SHP77 treated with DMSO at 0.1 percent for 48 hours (cell line): ENCODE measurements around the gene OR10A7.
"Not testable (repeated sequence)": the region's sequence is repeated elsewhere in the genome, so short reads cannot be mapped to it uniquely, and the experiment has no call there.

ENCODE experiments used
- DNase-seq: peaks from one replicate; lab custom pipeline; 2025; lab: John Stamatoyannopoulos, UW

Gene OR10A7

GRCh38 chr12:55220725-55221124, at the start of gene OR10A7:
Gene OR10A7 (plus strand): TSS chr12:55221025. CDS start chr12:55221025, 0 bp downstream.
- no peak for DNase-seq

DNA sequence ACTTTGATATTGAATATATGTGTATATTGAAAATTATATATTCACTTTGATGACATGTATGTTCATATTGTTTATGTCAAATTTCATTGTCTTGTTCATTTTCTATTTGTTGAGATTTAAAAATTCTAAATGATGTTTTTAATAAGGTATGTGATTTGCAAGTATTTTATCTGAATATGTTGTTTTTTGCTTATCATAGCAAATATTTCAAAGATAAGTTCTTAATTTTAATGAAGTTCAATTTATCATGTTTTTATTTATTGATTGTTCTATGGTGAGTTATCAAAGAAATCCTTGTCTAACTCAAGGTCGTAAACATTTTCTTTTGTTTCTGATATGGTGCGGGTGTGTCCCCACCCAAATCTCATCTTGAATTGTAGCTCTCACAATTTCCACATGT, 49.4 kb upstream of the OR10A7 start:
- no peak for DNase-seq

DNA sequence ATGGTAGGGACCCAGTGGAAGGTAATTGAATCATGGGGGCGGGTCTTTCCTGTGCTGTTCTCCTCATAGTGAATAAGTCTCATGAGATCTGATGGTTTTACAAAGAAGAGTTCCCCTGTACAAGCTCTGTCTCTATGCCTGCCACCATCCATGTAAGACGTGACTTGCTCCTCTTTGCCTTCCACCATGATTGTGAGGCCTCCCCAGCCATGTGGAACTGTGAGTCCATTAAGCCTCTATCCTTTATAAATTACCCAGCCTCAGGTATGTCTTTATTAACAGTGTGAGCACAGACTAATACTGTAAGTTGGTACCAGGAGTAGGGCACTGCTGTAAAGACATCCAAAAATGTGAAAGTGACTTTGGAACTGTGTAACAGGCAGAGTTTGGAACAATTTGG, 49.0 kb upstream of the OR10A7 start:
- DNase-seq: not testable (repeated sequence)

- no peak for DNase-seq
Measured at GRCh38 chr12:55172686-55173085, 48.1 kb upstream of the OR10A7 start.

DNA sequence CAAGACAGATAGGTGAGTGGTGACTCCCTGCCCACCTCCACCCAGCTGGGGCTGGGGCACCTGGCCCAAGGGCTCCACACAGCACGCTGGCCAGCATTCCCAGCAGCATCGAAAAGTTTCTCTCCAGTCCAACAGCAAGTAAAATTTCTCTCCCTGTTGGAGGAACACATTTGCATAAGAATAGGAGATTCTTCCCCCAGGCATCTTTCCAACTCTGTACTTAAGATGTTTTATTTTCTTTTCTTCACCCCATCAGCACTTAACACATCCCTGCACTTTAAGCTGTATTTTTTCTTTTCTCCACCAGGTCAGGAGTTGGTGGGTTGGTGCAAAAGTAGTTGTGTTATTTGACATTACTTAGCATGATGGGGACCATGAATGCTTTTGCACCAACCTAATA, 47.4 kb upstream of the OR10A7 start:
- no peak for DNase-seq

- no peak for DNase-seq
Measured at GRCh38 chr12:55188573-55188972, 32.3 kb upstream of the OR10A7 start.

DNA sequence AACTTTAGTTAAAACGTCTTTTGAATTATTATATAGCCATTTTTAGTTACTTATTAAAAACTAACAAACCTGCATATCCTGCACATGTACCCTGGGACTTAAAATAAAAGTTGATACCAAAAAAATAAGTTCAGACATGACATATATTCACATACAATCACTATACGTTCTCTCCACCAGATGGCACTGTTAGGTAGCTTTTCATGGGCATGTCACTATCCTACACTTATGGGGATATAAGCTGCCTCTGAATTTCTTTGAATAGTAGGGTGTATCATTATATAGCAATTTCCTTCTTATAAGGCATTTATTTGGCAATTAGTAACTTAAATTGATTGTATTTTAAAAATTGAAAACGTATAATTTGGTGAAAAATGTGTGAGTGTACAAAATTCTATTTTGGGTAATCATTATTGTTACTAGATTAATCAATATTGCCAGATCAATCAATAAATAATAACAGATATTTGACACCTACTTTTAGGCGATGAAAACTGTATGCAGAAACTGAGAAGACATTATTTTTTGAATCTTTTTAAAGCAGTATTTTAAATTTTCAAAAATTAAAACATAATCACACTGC, 31.8 kb upstream of the OR10A7 start:
- DNase-seq: peak; percentile 64

DNA sequence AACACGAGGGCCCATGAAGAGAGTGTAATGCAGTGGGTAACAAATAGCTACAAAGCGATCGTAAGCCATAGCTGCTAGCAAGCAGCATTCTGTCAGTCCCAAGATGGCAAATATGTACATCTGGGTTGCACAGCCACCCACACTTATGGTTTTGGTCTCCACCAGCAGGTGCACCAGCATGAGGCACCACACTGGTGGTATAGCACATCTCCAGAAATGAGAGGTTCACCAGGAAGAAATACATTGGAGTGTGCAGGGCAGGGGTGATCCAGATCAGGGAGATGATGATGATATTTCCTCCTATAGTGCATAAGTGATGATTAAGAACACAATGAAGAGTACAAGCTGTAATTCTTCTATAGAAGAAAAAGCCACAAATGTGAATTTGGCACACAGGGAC, 26.4 kb upstream of the OR10A7 start:
- no peak for DNase-seq

DNA sequence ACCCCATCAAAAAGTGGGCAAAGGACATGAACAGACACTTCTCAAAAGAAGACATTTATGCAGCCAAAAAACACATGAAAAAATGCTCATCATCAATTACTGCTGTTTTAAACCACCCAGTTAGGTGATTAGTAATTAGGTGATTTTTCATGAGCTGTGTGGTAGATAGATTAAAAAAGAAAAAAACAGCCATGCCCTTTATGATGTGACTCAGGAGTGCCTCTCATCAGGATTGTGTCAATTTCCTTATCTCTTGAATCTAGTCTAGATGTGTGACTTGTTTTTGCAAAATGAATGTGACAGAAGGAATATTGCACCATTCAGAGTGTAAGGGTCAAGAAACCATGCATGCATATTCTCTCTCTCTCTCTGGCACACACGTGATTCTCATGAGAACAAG, 5.7 kb downstream of the OR10A7 start:
- DNase-seq: no peak

- no peak for DNase-seq
Measured at GRCh38 chr12:55227643-55228042, 6.8 kb downstream of the OR10A7 start.

DNA sequence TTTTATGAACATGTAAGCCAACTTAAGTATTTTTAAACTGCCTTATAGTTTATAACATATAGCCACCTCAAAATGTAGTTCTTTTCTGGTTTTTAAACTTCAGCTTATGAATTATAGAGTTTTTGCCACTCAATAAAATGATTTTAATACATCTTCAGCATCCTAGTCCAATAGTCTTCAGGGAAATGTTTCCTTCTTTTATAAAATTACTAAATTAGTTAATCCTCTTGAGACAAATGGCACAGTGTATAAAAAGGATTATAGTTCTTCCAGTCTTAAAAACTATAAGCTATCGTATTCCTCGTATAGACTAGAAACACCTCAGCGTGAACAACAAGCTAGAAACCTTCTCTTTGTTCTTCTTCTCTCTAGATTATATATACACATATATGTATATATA, 23.5 kb downstream of the OR10A7 start, which contains the start of gene OR6C74:
OR6C74 (plus strand) TSS at position 301 of the 400 bp plus-strand sequence. CDS start 2,679 bp downstream, outside the sequence.
- DNase-seq: no peak

DNA sequence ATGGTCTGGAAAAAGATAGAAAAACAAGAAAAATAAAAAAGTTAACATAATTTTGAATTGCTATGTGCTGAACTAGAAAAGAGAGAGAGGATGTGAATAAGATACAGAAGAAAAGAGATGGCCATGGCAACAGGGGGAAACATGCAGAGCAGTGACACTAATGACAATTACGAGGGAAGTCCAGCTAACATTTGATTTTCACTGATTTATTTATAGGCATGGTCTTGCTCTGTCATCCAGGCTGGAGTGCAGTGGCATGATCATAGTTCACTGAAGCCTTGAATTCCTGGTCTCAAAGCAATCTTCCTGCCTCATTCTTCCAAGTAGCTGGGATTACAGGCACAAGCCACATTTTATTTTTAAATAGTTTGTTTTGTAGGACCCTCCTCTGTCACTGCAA, 25.3 kb downstream of the OR10A7 start:
- DNase-seq: no peak

GRCh38 chr12:55250944-55251343, 30.1 kb downstream of the OR10A7 start:
- no peak for DNase-seq

DNA sequence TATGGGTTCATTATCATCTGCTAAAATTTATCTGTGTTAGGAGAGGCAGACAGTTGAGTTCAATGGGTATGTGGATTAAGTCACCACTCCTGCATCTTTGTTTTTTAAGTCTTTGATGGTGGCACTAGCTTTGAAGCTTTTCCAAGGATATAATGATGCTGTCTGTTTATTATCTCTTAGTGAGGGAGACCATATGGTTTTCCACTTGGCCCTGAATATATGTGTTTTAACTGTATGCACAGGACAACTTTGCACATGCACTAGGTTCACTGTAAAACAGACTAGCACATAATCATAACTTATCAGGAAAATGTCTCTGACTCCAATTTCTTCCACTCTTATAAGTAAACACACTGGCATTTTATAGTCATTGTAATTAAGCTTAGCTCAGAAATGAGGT, 32.5 kb downstream of the OR10A7 start:
- no peak for DNase-seq

DNA sequence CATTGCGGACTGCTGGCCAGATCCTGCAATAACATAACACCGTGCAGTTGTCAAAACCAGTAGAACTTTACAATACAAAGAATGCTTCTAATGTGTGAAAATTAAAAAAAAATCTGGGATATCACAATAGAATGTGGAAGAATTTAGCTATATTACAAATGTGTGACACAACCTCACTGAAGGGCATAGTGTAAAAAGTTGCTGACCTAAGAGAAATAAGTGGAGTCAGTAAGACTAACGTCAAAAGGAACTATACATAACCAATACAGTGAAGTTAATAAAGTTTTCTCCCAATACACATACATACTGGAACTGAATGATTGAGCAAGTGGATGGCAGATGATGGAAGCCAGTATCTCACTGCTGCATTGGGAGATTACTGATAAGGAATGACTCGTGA, 36.0 kb downstream of the OR10A7 start:
- no peak for DNase-seq

DNA sequence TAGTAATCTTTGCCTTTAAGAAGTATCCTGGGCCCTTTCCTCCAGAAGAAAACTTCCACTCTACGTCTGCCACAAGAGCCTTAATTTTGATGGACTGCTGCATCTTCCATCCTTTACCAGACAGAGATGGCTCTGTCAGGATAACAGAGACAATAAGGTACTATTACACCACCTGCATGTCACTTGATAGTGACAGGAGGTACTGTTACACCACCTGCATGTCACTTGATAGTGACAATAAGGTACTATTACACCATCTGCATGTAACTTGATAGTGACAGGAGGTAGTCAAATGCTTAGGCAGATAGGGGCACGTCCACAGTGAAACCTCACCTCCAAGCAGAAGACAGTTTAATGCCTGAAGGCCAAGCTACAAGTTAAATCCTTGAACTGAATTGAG, 37.5 kb downstream of the OR10A7 start:
- no peak for DNase-seq
